Ovary (tissue), 9 donors: ENCODE results near the gene HK1. TPM values are rescaled to one million over a fixed set of nuclear protein-coding genes. Genes with fewer than 3 reads are reported as not detected.

Experiments used
- DNase-seq, 5 donors: peaks; one replicate each; pipeline ENCODE4 v3.0.0-alpha.2; 2019 to 2020
- H3K27ac ChIP-seq, 2 donors: fragments of 200-600 bp; one replicate each; pipeline versions ENCODE4 v1.5.1 to v1.8.0; 2019 to 2022
- H3K27me3 ChIP-seq: fragments of 200-600 bp; one replicate; pipeline ENCODE4 v1.8.0; 2022
- H3K36me3 ChIP-seq: fragments of 200-600 bp; sonication (generic); one replicate; pipeline ENCODE4 v1.5.1; 2019
- H3K4me1 ChIP-seq: one replicate; pipeline ENCODE4 v1.8.1; 2013; ENCODE audit warnings: mild to moderate bottlenecking, moderate library complexity; ENCODE audit not compliant: insufficient read depth
- H3K4me3 ChIP-seq: fragments of 200-600 bp; sonication (generic); one replicate; pipeline ENCODE4 v1.5.1; 2017
- H3K9me3 ChIP-seq, 2 donors: fragments of 200-600 bp in 1 of 2; sonication (generic) in 1 of 2; one replicate each; pipeline versions ENCODE4 v1.5.1 to v1.8.1; 2013 to 2019; ENCODE audit warnings: mild to moderate bottlenecking in 1 of 2, moderate library complexity in 1 of 2
- EP300 ChIP-seq: sonication (generic); formaldehyde crosslinking; IDR thresholded peaks from one replicate; pipeline ENCODE4 v1.6.1; 2017; ENCODE audit warnings: antibody characterized with exemption
- POLR2A ChIP-seq: fragments of 450-650 bp; IDR thresholded peaks from one replicate; pipeline ENCODE4 v1.6.1; 2017; ENCODE audit warnings: antibody characterized with exemption, mild to moderate bottlenecking, moderate library complexity
- WGBS, 3 donors: extraction: QIAGEN DNeasy Blood & Tissue Kit in 1 of 3; methylation state at CpG; one replicate each; pipeline versions ENCODE4 v1.1.5 to v1.1.7; 2013 to 2017; 5-methylcytosine and 5-hydroxymethylcytosine counted together
- intact Hi-C, 4 donors: fragments of 100-400 bp; cut with DNase I; formaldehyde crosslinking; loops; one replicate each; pipeline versions ENCODE4 v1.11.0 to v1.15.1; 2022 to 2023
- polyA plus RNA-seq, 2 donors: library from polyadenylated mRNA; stranded (reverse); fragments of 200-250 nt in 1 of 2; fragments of 350-450 nt in 1 of 2; fragmentation: Illumina TruSeq in 1 of 2; extraction: RNeasy Lipid Tissue Mini Kit (QIAGEN cat#74804) in 1 of 2; gene quantifications; one replicate each; pipeline ENCODE4 v1.2.3, GENCODE V29; 2013 to 2014
- total RNA-seq, 7 donors: library from RNA; depleted of rRNA in 2 of 7; stranded (reverse); fragments of >200 nt in 2 of 7; fragmentation: NEBNext Ultra II Directional in 3 of 7; extraction: Animal tissue kit (Norgen Biotek cat#: 25700) in 3 of 7; gene quantifications; one replicate each; pipeline versions ENCODE4 v1.1.0 to v1.2.4, GENCODE V29; 2016 to 2023
- TF ChIP-seq, protein P1 (sequence below), 3 donors: fragments of 450-650 bp in 2 of 3; fragments of 200-600 bp in 1 of 3; IDR thresholded peaks; one replicate each; pipeline versions ENCODE4 v1.5.1 to v1.8.0; 2016 to 2022; ENCODE audit warnings: antibody characterized with exemption in 3 of 3, mild to moderate bottlenecking in 1 of 3
- donor health status: DM: no; HTN: no; CAD: no; lungs with moderate emphysema.
- donor health status: DM: no; HTN: no; CAD: no.
- donor health status: Bipolar disorder and iron deficiency.
- donor health status: DM: yes; HTN: yes; CAD: no.
- donor health status: DM: no; HTN: no; CAD: no.
- donor health status: DM: yes; HTN: yes; CAD: no.

Gene HK1
- total and polyA plus RNA-seq, 9 donors, result 12.8 to 63.1 (median 35.8) TPM

DNA sequence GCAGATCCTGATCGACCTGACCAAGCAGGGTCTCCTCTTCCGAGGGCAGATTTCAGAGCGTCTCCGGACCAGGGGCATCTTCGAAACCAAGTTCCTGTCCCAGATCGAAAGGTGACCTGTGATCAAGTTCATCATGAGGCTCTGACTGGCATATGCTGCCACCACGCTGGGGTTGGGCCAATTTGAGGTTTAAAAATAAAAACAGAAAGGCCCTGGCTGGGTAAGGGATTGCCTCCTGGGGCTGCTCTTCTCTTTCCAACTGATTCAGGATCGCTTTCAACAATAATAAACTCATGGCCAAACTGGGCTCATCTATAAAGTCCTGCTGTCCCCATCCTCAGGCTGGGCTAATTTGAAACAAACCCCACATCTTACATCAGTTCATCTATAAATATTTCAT is 17.1 kb upstream of the HK1 start:
- H3K27ac ChIP-seq, result no peak overlapping the region
- 88 to 92% (median 92%) methylated on average over 8 of the region's 8 CpGs for WGBS, 3 donors
- DNase-seq, result no peak
- no peak overlapping the region for H3K4me3 ChIP-seq
- intact Hi-C loops, result no loop called here
- H3K4me1 ChIP-seq, result no peaks in the 10 kb centered on the region
- H3K36me3 ChIP-seq, result no peaks in the 10 kb centered on the region
- TF ChIP-seq, protein P1, sequence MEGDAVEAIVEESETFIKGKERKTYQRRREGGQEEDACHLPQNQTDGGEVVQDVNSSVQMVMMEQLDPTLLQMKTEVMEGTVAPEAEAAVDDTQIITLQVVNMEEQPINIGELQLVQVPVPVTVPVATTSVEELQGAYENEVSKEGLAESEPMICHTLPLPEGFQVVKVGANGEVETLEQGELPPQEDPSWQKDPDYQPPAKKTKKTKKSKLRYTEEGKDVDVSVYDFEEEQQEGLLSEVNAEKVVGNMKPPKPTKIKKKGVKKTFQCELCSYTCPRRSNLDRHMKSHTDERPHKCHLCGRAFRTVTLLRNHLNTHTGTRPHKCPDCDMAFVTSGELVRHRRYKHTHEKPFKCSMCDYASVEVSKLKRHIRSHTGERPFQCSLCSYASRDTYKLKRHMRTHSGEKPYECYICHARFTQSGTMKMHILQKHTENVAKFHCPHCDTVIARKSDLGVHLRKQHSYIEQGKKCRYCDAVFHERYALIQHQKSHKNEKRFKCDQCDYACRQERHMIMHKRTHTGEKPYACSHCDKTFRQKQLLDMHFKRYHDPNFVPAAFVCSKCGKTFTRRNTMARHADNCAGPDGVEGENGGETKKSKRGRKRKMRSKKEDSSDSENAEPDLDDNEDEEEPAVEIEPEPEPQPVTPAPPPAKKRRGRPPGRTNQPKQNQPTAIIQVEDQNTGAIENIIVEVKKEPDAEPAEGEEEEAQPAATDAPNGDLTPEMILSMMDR (IDR thresholded peaks at IDR 0.05), result no peak
- no peak for TF ChIP-seq EP300
- TF ChIP-seq POLR2A, result no peak
- H3K27me3 ChIP-seq, result no peaks in the 10 kb centered on the region
- no peaks in the 10 kb centered on the region for H3K9me3 ChIP-seq

DNA sequence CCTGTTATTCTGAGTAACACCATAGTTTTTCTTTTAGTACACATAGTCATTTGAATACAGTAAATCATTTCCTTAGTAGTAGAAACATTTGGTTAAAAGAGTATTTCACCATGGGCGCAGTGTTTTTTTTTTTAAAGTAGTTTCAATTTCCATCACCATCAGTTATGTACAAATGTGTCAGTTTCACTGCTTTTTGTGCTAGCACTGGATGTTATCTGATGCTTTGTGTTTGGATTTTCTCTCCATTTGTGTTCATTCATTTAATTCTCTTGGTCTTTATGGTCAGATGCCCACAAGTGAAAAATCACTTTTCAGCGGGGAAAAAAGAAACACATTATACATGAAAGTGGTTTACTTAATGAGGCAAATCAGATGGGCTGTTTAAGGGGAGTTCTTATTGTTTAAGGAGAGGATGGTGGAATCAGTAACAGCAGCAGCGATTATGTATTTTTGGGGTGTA is 16.0 kb upstream of the HK1 start:
- Histone ChIP-seq H3K4me3 (no peak overlapping the region), H3K9me3 (no peaks in the 10 kb centered on the region), H3K36me3 (no peaks in the 10 kb centered on the region), H3K27me3 (no peaks in the 10 kb centered on the region), H3K4me1 (no peaks in the 10 kb centered on the region), H3K27ac (no peak overlapping the region)
- DNase-seq, result no peak
- intact Hi-C loops, result no loop called here
- TF ChIP-seq POLR2A (no peak), EP300 (no peak)
- TF ChIP-seq, protein P1 (IDR thresholded peaks at IDR 0.05), result no peak
- 69 to 76% (median 71%) methylated on average over 3 of the region's 3 CpGs for WGBS, 3 donors

DNA sequence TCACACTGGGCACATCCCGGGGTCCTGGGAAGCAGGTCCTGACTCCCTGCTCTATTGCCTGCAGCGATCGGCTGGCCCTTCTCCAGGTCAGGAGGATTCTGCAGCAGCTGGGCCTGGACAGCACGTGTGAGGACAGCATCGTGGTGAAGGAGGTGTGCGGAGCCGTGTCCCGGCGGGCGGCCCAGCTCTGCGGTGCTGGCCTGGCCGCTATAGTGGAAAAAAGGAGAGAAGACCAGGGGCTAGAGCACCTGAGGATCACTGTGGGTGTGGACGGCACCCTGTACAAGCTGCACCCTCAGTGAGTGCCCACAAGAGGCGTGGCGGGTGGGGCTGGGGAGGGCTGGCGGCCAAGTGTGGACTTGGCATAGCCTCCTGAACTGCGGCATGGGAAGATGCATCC is 12.8 kb upstream of the HK1 start:
- Histone ChIP-seq H3K36me3 (no peaks in the 10 kb centered on the region), H3K27me3 (no peaks in the 10 kb centered on the region), H3K9me3 (no peaks in the 10 kb centered on the region), H3K4me1 (no peaks in the 10 kb centered on the region), H3K27ac (no peak overlapping the region), H3K4me3 (no peak overlapping the region)
- no peak for TF ChIP-seq POLR2A
- TF ChIP-seq, protein P1 (IDR thresholded peaks at IDR 0.05), result no peak
- no peak for TF ChIP-seq EP300
- intact Hi-C loops, result no loop called here
- 87 to 89% (median 87%) methylated on average over 17 of the region's 17 CpGs for WGBS, 3 donors
- no peak for DNase-seq

DNA sequence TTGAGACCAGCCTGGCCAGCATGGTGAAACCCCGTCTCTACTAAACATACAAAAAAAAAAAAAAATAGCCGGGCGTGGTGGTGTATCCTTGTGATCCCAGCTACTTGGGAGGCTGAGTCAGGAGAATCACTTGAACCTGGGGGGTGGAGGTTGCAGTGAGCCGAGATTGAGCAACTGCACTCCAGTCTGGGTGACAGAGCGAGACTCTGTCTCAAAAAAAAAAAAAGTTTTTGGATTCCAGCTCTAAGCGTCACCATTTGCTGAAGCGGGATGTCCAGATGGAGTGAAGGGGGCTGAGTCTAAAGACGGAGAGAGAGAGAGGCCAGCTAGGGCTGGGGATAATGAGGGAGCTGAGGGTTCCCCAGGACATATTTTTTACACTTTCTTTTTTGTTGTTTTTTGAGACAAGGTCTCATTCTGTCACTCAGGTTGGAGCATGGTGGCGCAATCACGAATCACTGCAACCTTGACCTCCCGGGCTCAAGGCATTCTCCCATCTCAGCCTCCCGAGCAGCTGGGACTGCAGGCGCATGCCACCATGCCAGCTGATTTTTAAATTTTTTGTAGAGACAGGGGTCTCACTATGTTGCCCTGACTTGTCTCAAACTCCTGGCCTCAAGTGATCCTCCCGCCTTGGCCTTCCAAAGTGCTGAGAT is 9.4 kb upstream of the HK1 start:
- 80 to 86% (median 81%) methylated on average over 14 of the region's 14 CpGs for WGBS, 3 donors
- H3K36me3 ChIP-seq, result no peaks in the 10 kb centered on the region
- H3K4me3 ChIP-seq, result no peak overlapping the region
- TF ChIP-seq, protein P1 (IDR thresholded peaks at IDR 0.05), result no peak
- no peak for TF ChIP-seq EP300
- TF ChIP-seq POLR2A, result no peak
- intact Hi-C loops, result no loop called here
- no peaks in the 10 kb centered on the region for H3K27me3 ChIP-seq
- no peak overlapping the region for H3K27ac ChIP-seq
- H3K4me1 ChIP-seq, result no peaks in the 10 kb centered on the region
- H3K9me3 ChIP-seq, result no peaks in the 10 kb centered on the region
- DNase-seq, result no peak
